DND-41 (cell line): ENCODE data around the gene FLOT1.
A peak's percentile ranks its signal among the peaks of the same experiment; 100 is the strongest.

ENCODE experiments used
- ATAC-seq: fragments of 200-7000 bp; cut with Tn5 transposase; 3 replicates; pipeline ENCODE4 v1.9.1; 2021; ENCODE audit warnings: low read depth; ENCODE audit not compliant: insufficient read depth
- DNase-seq: peaks from one replicate; pipeline ENCODE4 v3.0.0-alpha.2; 2020
- H2AFZ ChIP-seq: 2 replicates; pipeline ENCODE4 v1.6.0; 2012; ENCODE audit warnings: low read depth, low read length
- H3K27ac ChIP-seq: 2 replicates; pipeline ENCODE4 v1.5.1; 2012; ENCODE audit warnings: low read length, inconsistent platforms
- H3K27me3 ChIP-seq: fragments of 200-600 bp; sonication (generic); 2 replicates; pipeline ENCODE4 v1.6.0; 2012; ENCODE audit warnings: low read length, mild to moderate bottlenecking, inconsistent platforms; ENCODE audit not compliant: insufficient read depth, poor library complexity
- H3K36me3 ChIP-seq: 2 replicates; pipeline ENCODE4 v1.5.1; 2012; ENCODE audit warnings: low read length, inconsistent platforms; ENCODE audit not compliant: insufficient read depth
- H3K4me1 ChIP-seq: 2 replicates; pipeline ENCODE4 v1.5.1; 2012; ENCODE audit warnings: mild to moderate bottlenecking, low read length; ENCODE audit not compliant: insufficient read depth
- H3K4me2 ChIP-seq: 2 replicates; pipeline ENCODE4 v1.6.0; 2012; ENCODE audit warnings: mild to moderate bottlenecking, moderate library complexity, low read length, inconsistent platforms; ENCODE audit not compliant: insufficient read depth
- H3K4me3 ChIP-seq, 2 experiments: fragments of 200-600 bp in 1 of 2; shearing (Covaris generic) in 1 of 2; 2 replicates each; pipeline ENCODE4 v1.5.1; 2012 to 2016; ENCODE audit warnings: inconsistent platforms in 2 of 2, low read length in 2 of 2, mild to moderate bottlenecking in 2 of 2, low read depth in 1 of 2, moderate library complexity in 1 of 2
- H3K79me2 ChIP-seq: 2 replicates; pipeline ENCODE4 v1.6.0; 2012; ENCODE audit warnings: low read length, inconsistent platforms; ENCODE audit not compliant: insufficient read depth
- H3K9ac ChIP-seq: 2 replicates; pipeline ENCODE4 v1.6.0; 2012; ENCODE audit warnings: low read depth, mild to moderate bottlenecking, inconsistent platforms, low read length, moderate library complexity
- H3K9me3 ChIP-seq: 2 replicates; pipeline ENCODE4 v1.5.1; 2012; ENCODE audit warnings: low read length, moderate library complexity, mild to moderate bottlenecking, inconsistent platforms; ENCODE audit not compliant: insufficient read depth, severe bottlenecking
- H4K20me1 ChIP-seq: 2 replicates; pipeline ENCODE4 v1.6.0; 2012; ENCODE audit warnings: low read length; ENCODE audit not compliant: insufficient read depth
- CTCF ChIP-seq: IDR thresholded peaks from 2 replicates; pipeline ENCODE4 v1.5.1; 2012; ENCODE audit warnings: borderline replicate concordance, low read length, moderate library complexity, mild to moderate bottlenecking; ENCODE audit not compliant: poor library complexity, severe bottlenecking; ENCODE audit errors: extremely low read depth
- EZH2 ChIP-seq: IDR thresholded peaks from 3 replicates; pipeline ENCODE4 v1.6.1; 2012; ENCODE audit warnings: borderline replicate concordance, low read depth, mild to moderate bottlenecking, moderate library complexity, low read length, inconsistent platforms; ENCODE audit not compliant: severe bottlenecking

Gene FLOT1

GRCh38 chr6:30787954-30788353 lies 45.5 kb upstream of the FLOT1 start:
- Histone ChIP-seq H3K4me1 (peaks cover 39% of the 10 kb centered on the region), H3K79me2 (no peaks in the 10 kb centered on the region), H4K20me1 (no peaks in the 10 kb centered on the region), H3K27me3 (no peaks in the 10 kb centered on the region), H2AFZ (no peak overlapping the region), H3K36me3 (no peaks in the 10 kb centered on the region), H3K9me3 (no peaks in the 10 kb centered on the region), H3K9ac (no peak overlapping the region), H3K4me3 (no peak overlapping the region), H3K27ac (no peak overlapping the region), H3K4me2 (no peak overlapping the region)
- no peak for TF ChIP-seq EZH2
- TF ChIP-seq CTCF: no peak
- peak; percentile 18 for DNase-seq
- ATAC-seq: peak; percentile 62

- Histone ChIP-seq H3K79me2 (no peaks in the 10 kb centered on the region), H3K9ac (no peak overlapping the region), H3K4me1 (peaks cover 21% of the 10 kb centered on the region), H2AFZ (no peak overlapping the region), H3K4me2 (no peak overlapping the region), H3K27me3 (no peaks in the 10 kb centered on the region), H4K20me1 (no peaks in the 10 kb centered on the region), H3K27ac (no peak overlapping the region), H3K9me3 (no peaks in the 10 kb centered on the region), H3K36me3 (no peaks in the 10 kb centered on the region), H3K4me3 (no peak overlapping the region)
- TF ChIP-seq CTCF: no peak
- no peak for TF ChIP-seq EZH2
- DNase-seq (no peak), ATAC-seq (no peak)
These were observed 40.0 kb upstream of the FLOT1 start for GRCh38 chr6:30782425-30783014.

GRCh38 chr6:30781743-30782424 lies 39.4 kb upstream of the FLOT1 start:
- peaks cover 20% of the 10 kb centered on the region for H3K4me1 ChIP-seq
- peak overlapping the region; percentile 21; the same call in 1 of the 2 replicates for H2AFZ ChIP-seq

More at GRCh38 chr6:30781743-30782424, 39.4 kb upstream of the FLOT1 start:
- Histone ChIP-seq H3K4me2 (no peak overlapping the region), H3K79me2 (no peaks in the 10 kb centered on the region), H3K36me3 (no peaks in the 10 kb centered on the region), H4K20me1 (no peaks in the 10 kb centered on the region), H3K27me3 (no peaks in the 10 kb centered on the region), H3K4me3 (no peak overlapping the region), H3K27ac (no peak overlapping the region), H3K9me3 (no peaks in the 10 kb centered on the region), H3K9ac (no peak overlapping the region; the same call in 1 of the 2 replicates)
- DNase-seq (peak; percentile 35), ATAC-seq (no peak)
- no peak for TF ChIP-seq CTCF
- TF ChIP-seq EZH2: no peak
